HG03558 (cell line): Measurements from ENCODE around the gene WDFY4.

ENCODE experiments used
- ATAC-seq: cut with Tn5 transposase; IDR thresholded peaks from one replicate; pipeline ENCODE4 v1.9.1; 2021; ENCODE audit warnings: moderate number of reproducible peaks; ENCODE audit not compliant: unreplicated experiment; ENCODE audit errors: extremely low read depth

The WDFY4 gene

DNA sequence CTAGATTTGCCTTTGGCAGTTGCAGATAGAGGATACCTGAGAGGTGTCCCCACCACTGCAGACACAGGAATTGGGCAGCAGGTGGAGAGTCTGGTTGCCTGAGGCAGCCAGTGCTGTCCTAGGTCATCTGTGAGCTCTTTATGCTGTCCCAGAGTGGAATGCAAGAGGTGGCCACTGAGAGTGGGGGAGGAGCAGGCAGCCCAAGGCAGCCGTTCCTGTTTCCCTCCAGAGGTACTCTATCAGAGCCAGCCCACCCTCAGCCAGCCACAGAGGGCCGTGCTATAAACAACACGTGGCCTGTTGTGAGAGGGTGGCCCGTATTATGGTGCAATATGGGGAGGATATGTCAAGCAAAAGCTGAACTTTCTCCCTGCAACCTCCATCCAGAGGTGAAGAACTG, 246.5 kb downstream of the WDFY4 start:
- no peak for ATAC-seq

DNA sequence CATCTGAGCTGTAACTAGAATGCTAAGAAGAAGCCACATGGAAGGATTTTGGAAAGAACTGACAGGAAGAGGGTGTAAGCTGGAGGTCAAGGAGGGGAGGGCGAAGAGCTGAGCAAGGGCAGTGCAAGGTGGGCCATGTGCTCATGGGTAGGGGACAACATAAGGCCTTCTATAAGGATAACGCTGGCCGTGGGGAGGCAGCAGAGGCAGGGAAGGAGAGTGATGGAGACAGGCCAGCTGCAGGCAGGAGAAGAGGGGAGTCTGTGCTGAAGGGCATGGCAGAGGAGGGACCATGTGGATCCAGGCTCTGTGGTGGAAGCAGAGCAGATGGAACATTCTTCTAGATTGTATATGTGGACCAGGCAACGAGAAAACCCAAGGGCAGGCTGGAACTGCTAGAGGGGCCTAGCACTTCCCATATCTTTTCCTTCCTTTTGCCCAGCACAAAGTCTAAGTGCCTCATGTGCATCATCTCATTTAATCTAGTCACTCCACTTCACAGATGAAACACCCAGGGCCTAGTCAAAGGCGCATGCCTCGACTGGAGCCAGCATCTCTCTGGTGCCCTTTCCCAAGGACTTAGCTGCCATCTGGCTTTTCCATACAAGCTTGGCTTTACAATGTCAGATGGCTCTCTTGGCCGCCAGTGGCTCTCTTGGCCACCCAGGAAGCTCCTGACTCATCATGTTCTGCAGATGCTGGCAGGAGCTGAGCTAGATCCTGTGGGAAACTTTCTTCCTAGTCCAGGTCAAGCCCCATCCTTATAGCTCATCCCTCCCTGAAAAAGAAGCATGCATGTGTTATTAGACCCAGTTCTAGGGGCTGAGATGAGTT, 248.4 kb downstream of the WDFY4 start:
- no peak for ATAC-seq

DNA sequence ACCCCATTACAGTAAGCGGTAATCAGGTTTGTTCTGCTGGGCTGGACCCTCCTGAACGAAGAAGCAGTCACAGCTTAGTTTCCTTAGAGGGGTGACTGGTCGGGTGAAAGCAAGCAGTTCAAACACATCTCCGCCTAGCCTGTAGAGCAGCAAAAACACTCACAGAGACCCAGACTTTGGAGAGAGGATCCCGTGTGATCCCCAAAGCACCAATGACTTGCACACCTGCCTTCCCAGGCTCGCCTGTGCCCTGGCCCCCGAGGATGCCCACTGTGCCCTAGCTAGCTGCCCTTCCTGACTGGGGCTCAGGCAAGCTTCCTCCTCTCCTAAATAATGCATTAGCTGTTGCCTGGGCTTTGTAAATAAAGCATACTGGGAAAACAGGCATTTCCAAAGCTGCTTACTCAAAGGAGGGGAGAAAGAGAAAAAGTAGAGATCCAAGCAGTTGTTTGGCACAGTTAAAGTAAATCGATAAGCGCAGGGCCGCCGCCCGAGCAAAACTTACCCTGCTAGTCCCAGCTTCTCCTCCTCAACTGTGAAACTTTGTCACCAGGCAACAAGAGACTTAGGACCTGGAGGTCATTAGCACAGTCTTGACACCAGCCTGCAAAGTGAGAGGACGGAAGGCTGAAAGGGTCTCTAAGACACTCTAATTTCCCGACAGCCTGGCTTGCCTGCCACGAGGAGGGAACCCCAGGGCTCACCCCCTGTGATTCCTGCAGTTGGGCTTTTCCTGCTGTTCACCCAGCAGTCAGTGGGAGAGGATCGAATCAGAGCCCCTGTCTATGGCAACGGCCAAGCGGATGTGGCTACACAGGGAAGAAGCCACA, 250.2 kb downstream of the WDFY4 start:
- ATAC-seq: no peak

DNA sequence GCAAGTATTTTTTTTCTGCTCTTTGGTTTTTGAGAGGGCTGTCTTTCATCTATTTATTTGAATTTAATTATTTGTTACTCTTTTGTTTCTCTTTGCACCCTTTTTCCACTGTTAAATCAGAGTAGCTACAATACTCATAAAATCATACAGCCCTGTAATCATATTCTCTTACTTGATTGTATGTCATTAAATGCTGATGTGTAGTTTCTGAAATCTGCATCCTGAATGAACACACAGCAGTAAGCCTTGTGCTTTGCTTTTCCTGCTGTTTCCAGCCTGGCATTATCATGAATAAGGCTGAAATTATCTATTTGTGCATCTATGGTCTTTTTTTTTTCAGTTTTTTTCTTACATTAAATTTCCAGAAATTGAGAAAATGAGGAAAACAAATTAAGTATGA, 250.9 kb downstream of the WDFY4 start:
- no peak for ATAC-seq

DNA sequence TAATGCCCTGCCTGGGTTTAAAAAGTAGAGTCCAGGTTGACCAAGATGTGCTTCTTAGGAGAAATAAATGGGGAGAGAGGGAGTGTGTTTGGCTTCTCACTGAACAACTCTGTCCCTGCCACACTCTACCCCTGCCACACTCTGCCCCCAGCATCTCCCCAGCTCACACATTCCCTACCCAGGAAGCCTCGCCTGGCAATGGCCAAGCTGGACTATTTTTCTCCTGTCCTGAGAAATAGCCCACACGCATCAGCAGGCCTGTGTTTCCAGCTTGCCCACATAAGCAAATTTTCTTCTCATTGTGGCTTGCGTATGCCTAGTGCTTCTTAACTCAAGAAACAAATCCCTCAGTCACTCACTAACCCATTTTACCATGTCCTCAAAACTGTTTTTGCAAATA, 253.1 kb downstream of the WDFY4 start:
- no peak for ATAC-seq

DNA sequence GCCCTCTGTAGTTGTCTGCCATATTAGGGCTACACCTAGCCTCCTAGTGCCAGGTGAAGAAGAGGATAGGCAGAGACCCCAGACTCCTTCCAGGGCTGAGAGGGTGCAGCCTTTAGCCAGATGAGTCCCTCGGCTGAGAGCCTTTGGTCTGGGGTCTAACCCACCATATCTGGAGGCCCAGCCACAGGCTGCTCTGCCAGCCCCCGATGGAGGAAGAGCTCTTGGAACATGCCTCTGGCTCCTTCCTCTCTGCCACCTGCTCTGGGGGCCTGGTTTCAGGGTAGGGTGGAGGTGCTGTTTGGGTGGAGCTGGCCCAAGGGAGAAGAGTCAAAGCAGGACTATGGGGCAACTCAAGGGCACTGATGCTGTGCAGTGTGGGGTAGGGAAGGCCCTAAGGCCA, 253.6 kb downstream of the WDFY4 start:
- no peak for ATAC-seq

DNA sequence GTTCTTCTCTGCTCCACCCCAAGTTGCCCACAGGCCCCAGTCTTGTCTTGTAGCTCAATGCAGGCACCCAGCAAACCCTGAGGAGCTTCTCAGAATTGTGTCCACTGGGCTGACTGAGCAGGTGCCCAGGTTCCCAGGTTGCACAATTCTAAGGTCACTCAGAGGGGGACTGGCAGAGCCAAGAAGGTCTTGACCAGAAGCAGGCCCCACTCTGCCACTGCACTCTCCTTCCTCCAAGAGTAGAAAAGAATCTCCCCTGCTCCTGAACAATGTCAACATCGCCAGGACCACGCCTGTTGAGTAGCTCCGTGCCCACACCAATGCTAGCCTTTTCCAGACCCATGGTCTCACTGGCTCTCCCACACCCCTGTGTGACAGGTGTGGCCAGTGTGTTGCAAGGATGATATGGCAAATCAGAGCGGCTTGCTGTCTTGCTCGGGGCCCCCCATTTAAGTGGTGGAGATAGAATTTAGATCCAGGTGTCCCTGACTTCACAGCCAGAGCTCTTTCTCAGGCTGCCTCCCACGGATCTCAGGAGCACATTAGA, 254.4 kb downstream of the WDFY4 start:
- no peak for ATAC-seq

DNA sequence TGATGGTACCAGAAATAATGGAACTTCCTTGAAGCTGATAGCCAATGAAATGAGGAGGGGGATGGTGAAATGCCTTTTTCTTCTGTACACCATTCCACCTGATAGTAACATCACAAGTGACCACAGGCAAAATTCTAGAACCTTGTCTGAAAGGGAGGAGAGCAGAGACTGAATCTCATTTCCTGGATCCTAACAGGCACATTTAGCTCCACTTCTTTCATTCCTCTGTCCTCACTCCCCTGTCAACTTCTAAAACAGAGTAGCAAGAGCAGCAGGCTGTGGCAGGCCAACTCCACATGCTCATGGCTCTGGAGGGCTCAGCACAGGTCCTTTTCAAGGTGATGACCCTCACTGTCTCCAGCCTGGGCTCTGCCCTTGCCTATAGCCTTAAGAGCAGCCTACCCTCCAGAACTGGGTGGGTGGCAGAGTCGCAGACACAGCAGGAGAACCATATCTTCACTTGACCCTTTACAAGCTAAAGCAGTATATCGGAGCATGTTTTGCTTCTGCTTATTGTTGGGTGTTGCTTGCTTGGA, 255.2 kb downstream of the WDFY4 start, which contains the start of gene LRRC18:
Gene LRRC18 (minus strand): TSS at position 51 of the 536 bp plus-strand sequence. CDS start 25,685 bp downstream, outside the sequence.
- no peak for ATAC-seq

DNA sequence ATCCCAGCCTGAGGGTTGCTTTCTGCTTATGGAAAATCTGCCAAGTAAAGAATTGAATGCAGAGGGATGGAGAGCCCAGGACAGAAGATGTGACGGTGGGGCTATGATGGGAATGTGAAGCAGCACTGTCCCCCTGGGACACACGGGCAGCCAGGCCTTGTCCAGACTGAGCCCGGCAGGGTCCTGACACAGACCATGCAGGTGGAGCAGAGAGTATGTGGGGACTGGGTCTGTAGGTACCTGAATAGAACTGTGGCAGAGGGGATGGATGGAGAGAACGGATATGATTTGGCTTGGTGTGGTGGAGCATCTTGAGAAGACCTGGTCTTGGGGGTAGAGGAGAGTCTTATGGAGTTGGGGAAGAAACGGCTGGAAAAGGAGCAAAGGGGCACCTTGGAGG, 255.7 kb downstream of the WDFY4 start:
- ATAC-seq: no peak

DNA sequence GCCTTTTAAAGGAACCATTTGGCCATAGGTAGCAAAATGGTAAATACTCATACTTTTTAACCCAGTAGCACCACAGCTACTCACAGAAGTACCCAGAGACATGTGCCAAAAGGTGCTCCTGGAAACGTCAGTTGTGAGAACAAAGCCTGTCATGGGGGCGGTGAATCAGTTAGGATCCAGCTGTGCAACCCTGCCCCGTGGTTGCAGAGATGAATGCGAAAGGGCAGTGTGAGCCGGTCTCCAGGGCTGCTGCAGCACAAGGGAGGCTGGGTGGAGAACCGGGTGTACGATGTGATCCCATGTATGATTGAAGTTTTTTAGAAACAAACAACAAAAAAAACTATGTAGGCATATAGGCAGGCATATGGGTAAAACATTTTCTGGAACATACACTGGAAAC, 256.3 kb downstream of the WDFY4 start:
- ATAC-seq: no peak

DNA sequence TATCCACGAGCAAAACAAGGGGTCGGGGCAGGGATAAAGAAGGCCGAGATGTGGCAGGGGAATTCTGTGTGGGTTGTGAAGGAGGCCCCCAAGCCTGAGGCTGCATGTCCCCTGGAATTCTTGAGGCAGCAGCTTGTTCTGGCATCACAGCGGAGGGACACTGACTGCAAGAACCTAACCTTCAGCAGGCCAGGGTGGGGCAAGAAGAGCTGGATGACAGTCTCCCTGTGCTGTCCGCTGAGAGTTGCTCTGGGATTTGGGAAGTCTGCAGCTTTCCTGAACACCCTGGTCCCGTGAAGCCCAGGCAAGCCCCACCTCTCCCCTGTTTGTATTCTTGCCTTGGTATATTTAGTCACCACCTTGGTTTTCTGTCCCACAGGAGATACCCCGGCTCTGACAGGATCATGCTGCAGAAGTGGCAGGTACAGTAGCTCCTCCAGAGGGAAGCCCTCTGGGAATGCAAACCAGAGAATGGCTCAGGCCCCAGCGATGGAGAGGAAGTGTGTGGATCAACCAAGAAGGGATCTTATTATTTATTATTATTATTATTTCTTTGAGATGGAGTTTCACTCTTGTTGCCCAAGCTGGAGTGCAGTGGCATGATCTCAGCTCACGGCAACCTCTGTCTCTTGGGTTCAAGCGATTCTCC, 256.9 kb downstream of the WDFY4 start:
- no peak for ATAC-seq

DNA sequence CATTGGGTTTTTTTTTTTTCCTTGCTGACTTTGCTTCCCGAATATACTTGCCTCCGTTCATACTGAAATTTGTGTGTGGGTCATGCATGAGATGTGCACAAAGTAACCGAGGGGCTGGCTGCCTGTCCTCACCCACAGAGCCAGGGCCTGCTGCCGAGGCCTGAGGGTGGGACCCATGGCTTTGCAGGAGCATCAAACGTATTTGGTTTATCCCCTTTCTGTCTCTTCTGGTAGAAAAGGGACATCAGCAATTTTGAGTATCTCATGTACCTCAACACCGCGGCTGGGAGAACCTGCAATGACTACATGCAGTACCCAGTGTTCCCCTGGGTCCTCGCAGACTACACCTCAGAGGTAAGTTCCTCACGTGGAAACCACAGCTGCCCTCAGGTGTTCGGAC, 258.4 kb downstream of the WDFY4 start:
- ATAC-seq: no peak

DNA sequence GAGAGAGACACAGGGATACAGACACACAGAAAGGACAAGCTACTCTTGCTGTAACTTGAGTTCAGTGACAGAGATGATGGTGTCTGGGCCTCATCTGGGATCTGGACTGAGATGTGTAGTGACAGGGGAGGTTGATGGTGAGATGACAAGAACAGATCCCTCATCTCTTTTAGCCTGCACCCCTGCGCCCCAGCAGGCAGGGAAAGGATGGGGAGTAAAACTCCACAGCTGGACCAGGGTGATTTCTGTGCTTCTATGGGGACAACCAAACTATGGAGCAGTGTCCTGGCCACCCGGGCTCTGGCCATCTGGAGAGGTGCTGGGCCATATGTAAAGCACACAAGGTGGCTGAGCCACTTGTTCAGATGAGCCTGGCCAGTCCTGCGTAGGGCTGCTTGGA, 259.5 kb downstream of the WDFY4 start:
- ATAC-seq: no peak

DNA sequence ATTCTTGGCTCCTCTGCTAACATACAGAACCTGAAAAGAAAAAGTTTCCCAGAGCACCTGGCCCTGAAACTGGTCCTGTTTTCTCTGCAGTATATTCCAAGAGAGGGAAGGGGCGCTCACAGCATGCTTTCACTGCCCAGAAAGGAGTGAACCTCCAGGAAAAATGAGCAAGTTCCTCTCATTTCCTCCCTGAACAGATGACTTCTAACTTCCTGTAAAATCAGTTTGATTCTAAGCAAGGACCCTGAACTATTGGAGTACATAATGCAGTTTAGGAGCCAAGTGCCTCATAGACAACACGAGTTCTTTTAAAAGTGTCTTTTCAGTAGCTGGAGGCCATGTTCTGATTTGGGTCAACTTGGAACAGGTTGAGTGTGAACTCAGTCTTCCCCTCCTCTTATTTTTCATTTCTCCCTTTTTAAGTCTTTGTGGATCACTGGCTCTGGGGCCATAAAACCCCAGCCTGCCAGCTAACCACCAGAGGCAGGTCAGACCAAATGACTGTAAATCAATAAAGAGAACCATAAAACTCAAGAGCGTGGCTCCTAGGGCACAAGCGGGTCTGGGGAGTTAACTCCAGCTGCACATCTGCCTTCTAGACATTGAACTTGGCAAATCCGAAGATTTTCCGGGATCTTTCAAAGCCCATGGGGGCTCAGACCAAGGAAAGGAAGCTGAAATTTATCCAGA, 260.9 kb downstream of the WDFY4 start:
- ATAC-seq: no peak

DNA sequence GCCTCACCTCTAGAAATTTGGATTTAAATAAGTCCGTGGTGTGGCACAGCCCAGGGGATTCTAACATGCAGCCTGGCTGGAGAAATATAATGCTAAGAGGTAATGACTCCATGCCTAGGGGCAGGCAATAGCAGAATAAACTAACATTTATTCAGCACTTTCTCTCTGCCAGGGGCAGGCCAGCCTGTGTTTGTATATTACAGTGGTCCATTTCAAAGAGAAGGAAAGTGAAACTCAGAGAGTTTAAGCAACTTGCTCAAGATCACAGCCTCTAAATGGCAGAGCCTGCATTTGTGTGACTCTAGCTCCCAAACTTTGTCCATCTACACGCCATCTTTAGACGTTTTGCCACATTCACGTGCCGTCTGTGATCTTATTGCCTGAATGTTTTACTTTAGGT, 261.7 kb downstream of the WDFY4 start:
- no peak for ATAC-seq

DNA sequence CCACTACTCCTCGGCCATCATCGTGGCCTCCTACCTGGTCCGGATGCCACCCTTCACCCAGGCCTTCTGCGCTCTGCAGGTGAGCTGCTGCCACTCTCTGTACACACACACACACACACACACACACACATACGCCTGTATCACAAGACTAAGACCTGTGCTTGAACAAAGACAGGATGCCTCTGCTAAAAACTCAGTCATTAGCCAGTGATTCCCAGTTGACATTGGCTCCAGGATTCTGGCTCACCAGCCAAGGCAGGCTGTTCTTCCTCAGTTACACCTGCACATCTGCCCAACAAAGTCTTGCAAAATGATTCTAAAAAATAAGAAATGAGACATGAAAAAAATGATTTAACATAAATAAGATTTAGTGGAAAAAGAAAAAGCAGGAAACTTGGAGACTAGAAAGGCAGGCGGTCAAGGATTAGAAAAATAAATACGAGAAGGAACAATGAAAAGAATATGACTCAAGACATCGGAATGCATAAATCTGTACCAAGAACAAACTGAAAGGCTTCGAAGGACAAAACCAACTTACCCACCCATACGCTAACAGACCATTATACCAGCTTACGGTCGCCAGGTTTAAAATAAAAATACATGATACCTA, 262.3 kb downstream of the WDFY4 start:
- no peak for ATAC-seq

DNA sequence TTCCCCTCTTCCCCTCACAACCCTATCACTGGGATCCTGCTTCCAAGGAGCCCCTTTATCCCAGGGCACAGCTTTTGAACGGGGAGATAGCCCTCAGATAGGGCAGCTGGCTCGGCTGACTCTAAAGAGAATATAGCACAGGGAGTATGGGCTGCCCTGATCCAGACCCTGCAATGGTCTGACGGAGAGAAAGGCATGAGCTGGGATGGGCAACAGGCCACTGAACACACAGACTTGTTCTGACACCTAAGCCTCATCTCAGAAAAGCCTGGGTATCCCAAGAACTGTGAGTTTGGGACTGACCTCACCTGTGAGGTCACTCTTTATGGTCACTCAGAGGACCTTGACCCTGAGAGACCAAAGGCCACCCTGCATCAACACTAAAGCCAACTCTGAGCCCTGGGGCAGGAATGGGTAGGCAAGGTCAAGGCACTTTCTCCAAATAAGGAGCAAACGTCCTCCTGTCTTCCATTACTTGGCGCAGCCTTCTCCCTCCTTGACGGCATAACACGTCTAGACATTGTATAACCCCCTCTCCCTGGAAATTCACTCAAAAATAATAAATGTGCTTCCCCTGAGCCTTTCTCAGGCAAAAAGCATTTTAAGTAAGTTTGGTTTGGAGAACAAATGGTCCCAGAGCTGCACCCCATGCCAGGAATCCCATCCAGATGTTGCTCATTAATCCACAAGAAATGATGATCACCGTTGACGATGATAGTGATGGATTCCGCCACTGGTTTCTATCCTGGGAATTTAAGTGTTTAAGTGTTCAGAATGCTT, 263.2 kb downstream of the WDFY4 start:
- ATAC-seq: no peak

DNA sequence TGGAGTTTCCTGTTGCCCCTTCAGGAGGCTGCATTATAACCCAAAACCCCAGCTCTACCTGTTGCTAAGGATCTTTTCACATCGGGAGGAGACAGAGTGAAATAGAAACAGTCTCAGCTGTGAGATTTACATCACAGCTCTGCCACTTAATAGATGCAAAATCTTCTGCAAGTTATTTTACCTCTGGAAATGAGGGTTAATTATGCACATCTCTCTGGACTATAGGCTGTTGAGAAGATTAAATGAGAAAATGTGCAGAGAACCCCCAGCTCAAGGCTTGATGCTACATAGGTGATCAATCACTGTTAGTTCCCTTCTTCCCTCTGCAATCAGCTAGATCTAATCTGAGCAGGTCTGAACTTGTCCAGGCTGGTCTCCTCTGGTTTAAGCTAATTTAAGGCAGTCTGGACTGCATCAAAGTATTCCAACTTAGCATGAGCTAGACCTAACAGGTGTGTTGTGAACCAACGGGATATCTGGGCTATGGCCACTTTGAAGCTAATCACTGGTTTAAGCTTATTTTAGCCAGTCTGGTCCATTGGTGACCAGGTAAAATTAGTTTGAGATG, 263.9 kb downstream of the WDFY4 start:
- ATAC-seq: no peak
